K562 treated with DMSO at 1 percent for 24 hours (cell line): ENCODE results near the gene PLXNA4. TPM values are rescaled to one million over a fixed set of nuclear protein-coding genes. Genes with fewer than 3 reads are reported as not detected.

Experiments used
- total RNA-seq: library from RNA; unstranded; fragments of 300-600 nt; gene quantifications from 2 replicates; pipeline ENCODE4 v1.2.3, GENCODE V29; 2022; ENCODE audit warnings: low read depth; ENCODE audit not compliant: insufficient read depth

PLXNA4 gene, protein sequence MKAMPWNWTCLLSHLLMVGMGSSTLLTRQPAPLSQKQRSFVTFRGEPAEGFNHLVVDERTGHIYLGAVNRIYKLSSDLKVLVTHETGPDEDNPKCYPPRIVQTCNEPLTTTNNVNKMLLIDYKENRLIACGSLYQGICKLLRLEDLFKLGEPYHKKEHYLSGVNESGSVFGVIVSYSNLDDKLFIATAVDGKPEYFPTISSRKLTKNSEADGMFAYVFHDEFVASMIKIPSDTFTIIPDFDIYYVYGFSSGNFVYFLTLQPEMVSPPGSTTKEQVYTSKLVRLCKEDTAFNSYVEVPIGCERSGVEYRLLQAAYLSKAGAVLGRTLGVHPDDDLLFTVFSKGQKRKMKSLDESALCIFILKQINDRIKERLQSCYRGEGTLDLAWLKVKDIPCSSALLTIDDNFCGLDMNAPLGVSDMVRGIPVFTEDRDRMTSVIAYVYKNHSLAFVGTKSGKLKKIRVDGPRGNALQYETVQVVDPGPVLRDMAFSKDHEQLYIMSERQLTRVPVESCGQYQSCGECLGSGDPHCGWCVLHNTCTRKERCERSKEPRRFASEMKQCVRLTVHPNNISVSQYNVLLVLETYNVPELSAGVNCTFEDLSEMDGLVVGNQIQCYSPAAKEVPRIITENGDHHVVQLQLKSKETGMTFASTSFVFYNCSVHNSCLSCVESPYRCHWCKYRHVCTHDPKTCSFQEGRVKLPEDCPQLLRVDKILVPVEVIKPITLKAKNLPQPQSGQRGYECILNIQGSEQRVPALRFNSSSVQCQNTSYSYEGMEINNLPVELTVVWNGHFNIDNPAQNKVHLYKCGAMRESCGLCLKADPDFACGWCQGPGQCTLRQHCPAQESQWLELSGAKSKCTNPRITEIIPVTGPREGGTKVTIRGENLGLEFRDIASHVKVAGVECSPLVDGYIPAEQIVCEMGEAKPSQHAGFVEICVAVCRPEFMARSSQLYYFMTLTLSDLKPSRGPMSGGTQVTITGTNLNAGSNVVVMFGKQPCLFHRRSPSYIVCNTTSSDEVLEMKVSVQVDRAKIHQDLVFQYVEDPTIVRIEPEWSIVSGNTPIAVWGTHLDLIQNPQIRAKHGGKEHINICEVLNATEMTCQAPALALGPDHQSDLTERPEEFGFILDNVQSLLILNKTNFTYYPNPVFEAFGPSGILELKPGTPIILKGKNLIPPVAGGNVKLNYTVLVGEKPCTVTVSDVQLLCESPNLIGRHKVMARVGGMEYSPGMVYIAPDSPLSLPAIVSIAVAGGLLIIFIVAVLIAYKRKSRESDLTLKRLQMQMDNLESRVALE (N-terminal part only)
- not detected in 2 replicates for total RNA-seq

DNA sequence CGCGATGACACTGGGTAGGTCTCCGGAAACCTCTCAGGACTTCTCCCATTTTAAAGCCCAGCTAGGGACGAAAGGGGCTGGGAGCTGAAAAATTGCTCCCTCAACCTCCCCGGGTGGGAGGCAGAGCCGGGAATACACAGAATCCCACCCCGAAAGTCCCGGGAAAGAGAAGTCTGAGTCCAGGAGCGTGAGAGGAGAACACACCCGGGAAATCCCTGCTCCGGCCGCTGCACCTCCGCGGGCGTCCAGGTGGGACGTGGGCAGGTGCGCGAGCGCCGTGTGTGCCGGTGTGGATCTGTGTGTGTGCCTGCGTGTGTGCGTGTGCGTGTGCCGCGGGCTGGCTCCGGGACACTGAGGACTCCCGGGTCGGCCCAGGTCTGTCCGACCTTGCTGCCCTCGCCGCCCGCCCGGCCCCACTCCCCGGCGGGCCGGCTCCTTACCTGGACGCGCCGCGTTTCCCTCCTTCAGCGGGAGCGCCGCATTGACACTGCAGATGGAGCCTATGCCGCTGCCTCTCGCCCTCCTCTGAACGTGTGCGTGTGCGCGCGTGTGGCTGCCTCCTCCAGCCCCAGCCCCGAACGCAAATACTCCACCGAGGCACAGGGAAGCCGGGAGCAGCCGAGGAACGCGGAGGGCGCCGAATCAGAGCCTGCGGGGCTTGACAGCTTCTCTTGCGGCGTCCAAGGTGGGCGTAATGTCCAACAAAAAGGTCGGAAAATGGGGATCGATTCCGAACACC is at the start of gene PLXNA4:
PLXNA4 (minus strand) TSS at position 489 of the 739 bp plus-strand sequence. CDS start 67,777 bp downstream, outside the sequence.

